CD4-positive, alpha-beta T cell treated with Interleukin-6 at 100 ng/mL for 8 hours (primary cell): ENCODE results near the gene NSDHL.
A peak's percentile ranks its signal among the peaks of the same experiment; 100 is the strongest.
"Not testable (repeated sequence)": the region's sequence is repeated elsewhere in the genome, so short reads cannot be mapped to it uniquely, and the experiment has no call there.

Source experiments
- DNase-seq: peaks from one replicate; pipeline ENCODE4 v3.0.0-alpha.2; 2020; ENCODE audit warnings: mixed read lengths, low spot score

NSDHL gene

GRCh38 chrX:152830312-152831305, at the start of gene NSDHL, which contains the start of gene CETN2:
Gene NSDHL, plus strand, starts transcription at chrX:152831063. Its CDS starts 15,262 bp downstream, at chrX:152846325.
Gene CETN2, minus strand, starts transcription at chrX:152830757. Its CDS starts 47 bp downstream, at chrX:152830710.
- DNase-seq, result peak; percentile 93

- DNase-seq, result not testable (repeated sequence)
Observed at GRCh38 chrX:152787062-152787461, 43.8 kb upstream of the NSDHL start.

- DNase-seq, result no peak
Observed at GRCh38 chrX:152798945-152799344, 31.9 kb upstream of the NSDHL start.

GRCh38 chrX:152806035-152806434, 24.8 kb upstream of the NSDHL start:
- no peak for DNase-seq

GRCh38 chrX:152810403-152810802, 20.5 kb upstream of the NSDHL start:
- no peak for DNase-seq

- no peak for DNase-seq
Observed at GRCh38 chrX:152813206-152813605, 17.7 kb upstream of the NSDHL start.

- no peak for DNase-seq
Observed at GRCh38 chrX:152814048-152814447, 16.8 kb upstream of the NSDHL start.

GRCh38 chrX:152817078-152817764, 13.6 kb upstream of the NSDHL start:
- DNase-seq, result no peak

GRCh38 chrX:152818356-152818755, 12.5 kb upstream of the NSDHL start:
- no peak for DNase-seq

GRCh38 chrX:152819266-152819665, 11.6 kb upstream of the NSDHL start:
- DNase-seq, result no peak

- DNase-seq, result no peak
Observed at GRCh38 chrX:152819732-152820131, 11.1 kb upstream of the NSDHL start.

GRCh38 chrX:152821145-152821765, 9.6 kb upstream of the NSDHL start:
- no peak for DNase-seq

- no peak for DNase-seq
Observed at GRCh38 chrX:152822383-152823086, 8.3 kb upstream of the NSDHL start.

GRCh38 chrX:152823657-152824056, 7.2 kb upstream of the NSDHL start:
- no peak for DNase-seq

- no peak for DNase-seq
Observed at GRCh38 chrX:152824841-152825374, 6.0 kb upstream of the NSDHL start.

- DNase-seq, result no peak
Observed at GRCh38 chrX:152831391-152831790, 528 bp downstream of the NSDHL start.

GRCh38 chrX:152832520-152832919, 1.7 kb downstream of the NSDHL start:
- no peak for DNase-seq

GRCh38 chrX:152833378-152833777, 2.5 kb downstream of the NSDHL start:
- DNase-seq, result no peak

- not testable (repeated sequence) for DNase-seq
Observed at GRCh38 chrX:152835470-152835869, 4.6 kb downstream of the NSDHL start.

- no peak for DNase-seq
Observed at GRCh38 chrX:152842772-152843338, 12.0 kb downstream of the NSDHL start.

GRCh38 chrX:152843852-152844251, 13.0 kb downstream of the NSDHL start:
- no peak for DNase-seq
